Measurements from ENCODE around the gene YAF2.

GRCh38 chr12:42130672-42131402 lies 107.2 kb downstream of the YAF2 start:
- TF ChIP-seq POLR2A (IDR thresholded peaks at IDR 0.05) = no peak
- TF ChIP-seq POLR2AphosphoS5 (IDR thresholded peaks at IDR 0.05) = no peak
- no peak for TF ChIP-seq CTCF (IDR thresholded peaks at IDR 0.05 in 8 of 11, conservative IDR thresholded peaks at IDR 0.05 in 3 of 11)
